ENCODE data around the gene TUBA8.
A peak's percentile ranks its signal among the peaks of the same experiment; 100 is the strongest.
"Not testable (repeated sequence)": the region's sequence is repeated elsewhere in the genome, so short reads cannot be mapped to it uniquely, and the experiment has no call there.

The TUBA8 gene

GRCh38 chr22:18154821-18155390 is 44.3 kb downstream of the TUBA8 start:
- Mint-ChIP-seq H3K4me1 (ENCODE audit: low read depth) (peaks cover 36% of the 10 kb centered on the region), H3K4me3 (no peak overlapping the region), H3K27me3 (no peaks in the 10 kb centered on the region), H3K36me3 (peaks cover 4% of the 10 kb centered on the region), H3K9me3 (ENCODE audit: low read depth) (no peaks in the 10 kb centered on the region), H3K27ac (no peak overlapping the region)

- H3K27ac Mint-ChIP-seq; H3K36me3 Mint-ChIP-seq; H3K4me3 Mint-ChIP-seq; H3K9me3 Mint-ChIP-seq (ENCODE audit: low read depth); H3K27me3 Mint-ChIP-seq: not testable (repeated sequence)
- H3K4me1 Mint-ChIP-seq (ENCODE audit: low read depth): peaks cover 29% of the 10 kb centered on the region
Observed at GRCh38 chr22:18155546-18155945, 44.9 kb downstream of the TUBA8 start.

GRCh38 chr22:18156878-18157713 is 46.5 kb downstream of the TUBA8 start:
- Mint-ChIP-seq H3K27me3 (no peaks in the 10 kb centered on the region), H3K4me1 (ENCODE audit: low read depth) (peaks cover 15% of the 10 kb centered on the region), H3K27ac (peak overlapping the region; percentile 58)

GRCh38 chr22:18157714-18158028 is 47.1 kb downstream of the TUBA8 start:
- no peaks in the 10 kb centered on the region for H3K9me3 Mint-ChIP-seq (ENCODE audit: low read depth)
- H3K27me3 Mint-ChIP-seq: no peaks in the 10 kb centered on the region
- H3K27ac Mint-ChIP-seq: peak overlapping the region; percentile 58
- no peak overlapping the region for H3K4me3 Mint-ChIP-seq
- H3K4me1 Mint-ChIP-seq (ENCODE audit: low read depth): peaks cover 9% of the 10 kb centered on the region
- H3K36me3 Mint-ChIP-seq: peaks cover 4% of the 10 kb centered on the region

More at GRCh38 chr22:18156878-18157713, 46.5 kb downstream of the TUBA8 start:
- Mint-ChIP-seq H3K36me3 (peaks cover 4% of the 10 kb centered on the region), H3K4me3 (no peak overlapping the region), H3K9me3 (ENCODE audit: low read depth) (no peaks in the 10 kb centered on the region)

- H3K27me3 Mint-ChIP-seq; H3K4me3 Mint-ChIP-seq; H3K27ac Mint-ChIP-seq; H3K4me1 Mint-ChIP-seq (ENCODE audit: low read depth); H3K36me3 Mint-ChIP-seq; H3K9me3 Mint-ChIP-seq (ENCODE audit: low read depth): not testable (repeated sequence)
Observed at GRCh38 chr22:18160641-18161040, 50.0 kb downstream of the TUBA8 start.

- H3K9me3 Mint-ChIP-seq (ENCODE audit: low read depth); H3K27ac Mint-ChIP-seq; H3K4me3 Mint-ChIP-seq; H3K36me3 Mint-ChIP-seq; H3K4me1 Mint-ChIP-seq (ENCODE audit: low read depth); H3K27me3 Mint-ChIP-seq: not testable (repeated sequence)
Observed at GRCh38 chr22:18163843-18164242, 53.2 kb downstream of the TUBA8 start.

DNA sequence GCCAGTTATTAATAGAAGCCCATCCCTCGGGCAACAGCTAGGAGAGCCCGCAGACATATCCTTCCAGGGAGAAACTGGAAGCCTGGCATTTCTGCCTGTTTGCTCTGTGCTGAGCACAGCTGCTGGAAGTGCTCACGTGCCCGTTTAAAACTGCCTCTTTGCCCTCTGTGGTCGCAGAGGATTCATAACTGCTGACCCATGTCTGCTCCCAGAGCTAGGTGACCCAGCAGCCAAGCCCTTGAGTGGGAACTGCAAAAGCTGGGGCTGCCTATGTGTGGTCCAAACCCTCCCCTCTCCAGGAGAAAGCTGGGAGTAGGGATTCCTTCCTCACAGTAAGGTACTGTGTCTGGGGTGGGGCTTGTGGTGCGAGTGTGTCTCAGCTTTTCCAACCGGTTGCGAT is 54.0 kb downstream of the TUBA8 start:
- H3K4me1 Mint-ChIP-seq (ENCODE audit: low read depth); H3K9me3 Mint-ChIP-seq (ENCODE audit: low read depth): not testable (repeated sequence)

GRCh38 chr22:18165356-18165755 is 54.7 kb downstream of the TUBA8 start:
- not testable (repeated sequence) for H3K36me3 Mint-ChIP-seq; H3K27me3 Mint-ChIP-seq; H3K4me1 Mint-ChIP-seq (ENCODE audit: low read depth); H3K4me3 Mint-ChIP-seq; H3K27ac Mint-ChIP-seq; H3K9me3 Mint-ChIP-seq (ENCODE audit: low read depth)

More for the DNA sequence above, 54.0 kb downstream of the TUBA8 start:
- H3K4me3 Mint-ChIP-seq, H3K27me3 Mint-ChIP-seq, H3K27ac Mint-ChIP-seq, H3K36me3 Mint-ChIP-seq: not testable (repeated sequence)

GRCh38 chr22:18170284-18170683 is 59.7 kb downstream of the TUBA8 start:
- H3K27me3 Mint-ChIP-seq; H3K27ac Mint-ChIP-seq; H3K36me3 Mint-ChIP-seq; H3K4me3 Mint-ChIP-seq; H3K9me3 Mint-ChIP-seq (ENCODE audit: low read depth); H3K4me1 Mint-ChIP-seq (ENCODE audit: low read depth): not testable (repeated sequence)

DNA sequence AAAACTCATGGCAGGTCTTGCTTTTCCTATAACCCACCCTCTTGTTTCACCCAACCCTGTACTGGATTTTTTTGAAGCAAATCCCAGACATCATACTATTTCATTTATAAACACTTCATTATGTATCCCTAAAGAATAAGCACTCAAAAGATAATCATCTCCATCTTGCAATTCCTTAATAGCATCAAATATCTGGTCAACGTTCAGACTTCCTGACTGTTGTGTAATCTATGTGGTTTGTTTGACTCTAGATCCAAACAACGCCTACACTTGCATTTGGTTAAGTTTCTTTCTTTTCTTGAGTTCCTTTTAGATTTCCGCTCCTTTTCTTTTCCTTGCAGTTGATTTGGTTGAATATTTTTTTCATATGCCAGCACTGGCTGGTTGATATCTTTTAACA is 61.6 kb downstream of the TUBA8 start:
- H3K9me3 Mint-ChIP-seq (ENCODE audit: low read depth); H3K4me3 Mint-ChIP-seq; H3K4me1 Mint-ChIP-seq (ENCODE audit: low read depth); H3K36me3 Mint-ChIP-seq; H3K27ac Mint-ChIP-seq; H3K27me3 Mint-ChIP-seq: not testable (repeated sequence)

GRCh38 chr22:18172776-18173175 is 62.2 kb downstream of the TUBA8 start:
- H3K4me3 Mint-ChIP-seq; H3K36me3 Mint-ChIP-seq; H3K27me3 Mint-ChIP-seq; H3K9me3 Mint-ChIP-seq (ENCODE audit: low read depth); H3K27ac Mint-ChIP-seq; H3K4me1 Mint-ChIP-seq (ENCODE audit: low read depth): not testable (repeated sequence)

- not testable (repeated sequence) for H3K27ac Mint-ChIP-seq; H3K4me1 Mint-ChIP-seq (ENCODE audit: low read depth); H3K27me3 Mint-ChIP-seq; H3K36me3 Mint-ChIP-seq; H3K9me3 Mint-ChIP-seq (ENCODE audit: low read depth); H3K4me3 Mint-ChIP-seq
Observed at GRCh38 chr22:18173441-18173840, 62.8 kb downstream of the TUBA8 start.

Measured in activated naive CD8-positive, alpha-beta T cell (primary cell).